NOMO-1 (cell line): Measurements from ENCODE around the gene ARL5C.

Experiments
- DNase-seq, 2 experiments: peaks; one replicate each; lab custom pipeline; 2025; ENCODE audit not compliant: unreplicated experiment in 2 of 2; lab: John Stamatoyannopoulos, UW

The ARL5C gene

DNA sequence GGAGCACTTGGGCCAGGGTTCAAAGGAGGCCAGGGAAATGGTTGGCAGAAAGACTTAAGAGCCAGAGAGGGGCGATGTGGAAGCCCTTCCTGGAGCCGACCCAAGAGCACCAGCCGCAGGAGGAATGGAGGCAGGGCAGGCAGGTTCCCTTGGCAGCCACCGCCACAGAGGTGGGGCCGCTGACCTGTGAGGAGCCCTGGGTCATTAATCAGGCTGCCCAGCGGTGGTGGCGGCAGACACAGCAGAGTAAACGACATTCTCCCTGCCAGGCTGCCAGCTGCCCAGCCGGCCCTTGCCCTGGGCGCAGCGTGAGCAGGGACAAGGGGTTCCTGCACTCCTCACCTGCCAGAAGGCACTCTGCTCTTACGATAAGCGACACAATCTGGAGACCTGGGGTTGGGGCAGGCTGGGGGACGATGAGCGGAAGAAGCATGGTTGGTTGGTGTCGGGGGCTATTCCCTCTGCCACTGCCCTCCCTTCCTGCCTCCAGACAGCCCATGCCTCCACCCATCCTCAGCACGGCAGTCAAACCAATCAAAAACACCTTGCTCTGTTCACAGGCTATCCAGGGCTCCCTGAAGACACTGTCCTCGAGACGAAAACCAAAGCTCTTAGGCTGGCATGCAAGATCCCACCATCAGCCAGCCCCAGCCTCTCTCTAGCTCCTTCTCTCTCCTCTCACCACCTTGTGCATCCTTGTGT, 55.4 kb downstream of the ARL5C start:
- DNase-seq: no peak

DNA sequence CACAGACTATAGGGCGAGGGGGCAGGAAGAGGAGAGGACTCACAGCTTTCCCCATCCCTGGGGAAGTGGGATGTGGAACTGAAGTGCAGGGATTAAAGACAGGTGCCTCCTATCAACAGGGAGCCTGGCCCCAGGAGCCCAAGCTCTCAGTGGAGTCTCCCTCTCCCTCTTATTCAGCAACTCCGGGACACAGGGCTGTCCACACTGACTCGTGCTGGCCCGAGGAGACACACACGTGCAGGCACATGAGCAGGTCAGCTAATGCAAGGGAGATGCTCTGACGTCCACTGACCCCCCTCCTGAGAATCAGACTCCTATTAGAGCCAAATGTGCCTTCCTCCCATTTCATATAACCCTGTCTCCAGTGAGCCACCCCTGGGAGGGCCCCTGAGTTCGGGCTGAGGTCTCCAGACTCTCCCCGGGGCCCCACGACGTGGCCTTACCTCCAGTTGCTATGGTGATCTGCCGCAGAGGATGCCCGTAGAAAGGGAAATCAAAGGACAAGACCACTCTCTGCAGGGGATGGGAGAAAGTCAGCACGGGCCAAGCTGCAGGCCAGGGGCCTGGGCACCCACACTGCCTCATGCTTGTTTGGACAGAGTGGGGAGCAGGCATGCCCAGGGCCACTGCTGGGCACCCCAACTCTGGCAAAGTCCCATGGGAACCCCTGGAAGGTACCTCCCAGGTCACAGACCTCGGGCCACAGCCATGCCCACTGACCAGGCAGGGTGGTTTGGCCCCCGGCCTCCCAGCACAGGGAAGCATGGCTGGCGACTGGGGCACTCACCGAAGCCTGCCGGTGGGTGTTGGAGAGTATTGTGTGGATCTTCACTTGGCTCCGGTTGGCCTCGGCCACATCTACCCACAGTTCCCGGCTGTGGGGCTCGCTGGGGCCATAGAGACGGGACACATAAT, 57.2 kb downstream of the ARL5C start:
- no peak for DNase-seq

DNA sequence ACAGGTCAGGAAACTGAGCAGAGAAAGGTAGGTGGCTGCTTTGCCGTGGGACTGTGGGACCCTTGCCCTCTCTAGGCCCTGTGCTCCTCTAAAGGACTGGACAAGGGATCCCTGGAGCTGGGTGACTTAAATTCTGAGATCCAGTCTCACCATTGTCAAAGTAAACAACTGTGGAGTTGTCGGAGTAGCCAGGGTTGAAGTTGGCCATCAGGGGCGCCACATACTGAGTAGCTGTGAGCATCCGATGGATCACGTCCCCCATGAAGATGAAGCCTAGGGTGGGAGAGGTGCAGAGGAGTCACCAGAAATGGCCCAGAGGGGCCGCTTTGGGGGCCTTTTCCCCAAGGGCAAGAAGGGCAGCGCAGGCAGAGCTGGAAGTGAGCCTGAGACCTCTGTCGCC, 58.0 kb downstream of the ARL5C start:
- no peak for DNase-seq

DNA sequence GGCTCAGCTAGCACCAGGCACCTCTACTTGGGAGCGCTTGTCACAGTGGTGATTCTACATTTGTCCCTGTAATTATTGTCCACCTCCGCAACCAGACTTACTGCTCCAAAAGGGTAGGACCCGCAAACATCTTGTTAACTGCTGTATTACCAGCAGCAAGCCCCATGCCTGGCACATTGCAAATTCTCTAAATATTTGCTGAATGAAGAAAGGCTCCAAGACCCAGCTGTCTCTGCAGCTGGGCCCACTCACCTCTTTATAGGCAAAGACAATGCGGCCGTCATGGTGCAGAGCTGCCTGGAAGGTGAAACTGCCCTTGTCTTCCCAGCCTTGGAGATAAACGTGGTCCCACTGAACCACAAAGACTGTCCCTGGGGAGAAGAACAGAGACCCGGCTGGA, 58.8 kb downstream of the ARL5C start:
- DNase-seq: no peak
